ENCODE results near the gene MRPL28. TPM values are rescaled to one million over a fixed set of nuclear protein-coding genes. Genes with fewer than 3 reads are reported as not detected.

Gene MRPL28
- polyA plus RNA-seq, 1 of the 3 experiments (the other 2 are of a cell fraction) = 320 TPM

- no peaks in the 10 kb centered on the region for H3K9me3 ChIP-seq
- peak overlapping the region; percentile 62 to 71; a peak in 3 of 4 replicates for H3K27ac ChIP-seq (ENCODE audit: low read depth in 2 of 2, low read length in 1 of 2)
- 0 out of 2 replicates have a peak, but pooled peaks cover 10% of the 10 kb centered on the region for H4K20me1 ChIP-seq (ENCODE audit: insufficient read depth)
- H3K27me3 ChIP-seq (ENCODE audit: insufficient read depth) = no peaks in the 10 kb centered on the region
- 88% methylated on average over 11 of the region's 24 CpGs for WGBS (ENCODE audit: low lambda C conversion rate)
- ChIA-PET CTCF (interaction anchor here (0.6 to 1.7 kb wide), 4 partner anchors 12 to 28 kb away, joined by 3 to 4 read pairs (median 4); no protein-coding TSS in a partner anchor), POLR2A (no interaction called here)
- no peak for TF ChIP-seq TEAD4 (IDR thresholded peaks at IDR 0.05; ENCODE audit: borderline replicate concordance, insufficient read depth)
- TF ChIP-seq GATA2 (CRISPR knock-in tag; IDR thresholded peaks at IDR 0.05) = no peak
- no peak for TF ChIP-seq MXI1 (IDR thresholded peaks at IDR 0.05; ENCODE audit: low read depth, low read length)
- no peak for TF ChIP-seq TAF1 (IDR thresholded peaks at IDR 0.05; ENCODE audit: borderline replicate concordance, low read depth, low read length)
- TF ChIP-seq IRF3 (IDR thresholded peaks at IDR 0.05; ENCODE audit: low read depth, low read length) = no peak
- no peak; the same call in 1 of the 2 replicates for TF ChIP-seq PBX3 (IDR thresholded peaks at IDR 0.05)
- TF ChIP-seq CHD2 (IDR thresholded peaks at IDR 0.05; ENCODE audit: low read length, partially characterized antibody) = no peak
- no peak for TF ChIP-seq REST (IDR thresholded peaks at IDR 0.05; ENCODE audit: low read depth, low read length)
- H3K4me1 ChIP-seq (ENCODE audit: control insufficient read depth in 1 of 2, insufficient read depth in 2 of 2, low read depth in 1 of 2, low read length in 1 of 2) = peaks cover 7 to 16% of the 10 kb centered on the region in 2 experiments; a peak in 2 of 4 replicates
- peaks cover 54% of the 10 kb centered on the region for H3F3A ChIP-seq (replicated peaks; ENCODE audit: insufficient read depth)
- no peak for DNase-seq
- H3K4me2 ChIP-seq = 0 out of 2 replicates have a peak overlapping the region, but pooled peaks have one; percentile 55
- no peaks in the 10 kb centered on the region for H3K9me2 ChIP-seq
- no peak overlapping the region for H3K9ac ChIP-seq
- peaks cover 17% of the 10 kb centered on the region for H3K79me2 ChIP-seq (ENCODE audit: insufficient read depth)
- no peak overlapping the region for H3K4me3 ChIP-seq (ENCODE audit: low read depth in 2 of 2, low read length in 1 of 2)
- H3K36me3 ChIP-seq (replicated peaks in 1 of 2; ENCODE audit: control insufficient read depth in 1 of 2, insufficient read depth in 2 of 2, low read length in 1 of 2) = peaks cover 0 to 17% of the 10 kb centered on the region in 2 experiments
- H2AFZ ChIP-seq (ENCODE audit: low read depth) = no peak overlapping the region
Observed at GRCh38 chr16:398561-399339, 28.4 kb upstream of the MRPL28 start.

All from SK-N-SH (cell line).